PC-9 (cell line): Measurements from ENCODE around the gene KRTAP5-1. TPM values are rescaled to one million over a fixed set of nuclear protein-coding genes. Genes with fewer than 3 reads are reported as not detected.

Experiments
- BruUV-seq: library from RNA; stranded (reverse); fragments of 400-500 nt; replicated peaks from 2 replicates; lab custom pipeline; 2021; lab: Mats Ljungman, UMichigan
- CTCF ChIA-PET: fragments of 300-600 bp; sonication (Branson Sonifier 250); formaldehyde crosslinking; loops from one replicate; lab custom pipeline; 2022; ENCODE audit warnings: antibody characterized with exemption; lab: Charles Lee
- POLR2A ChIA-PET: fragments of 300-600 bp; sonication (Branson Sonifier 250); formaldehyde crosslinking; loops from one replicate; lab custom pipeline; 2022; ENCODE audit warnings: antibody characterized with exemption; ENCODE audit not compliant: unreplicated experiment; lab: Charles Lee
- DNase-seq, 2 experiments: peaks; one replicate each; pipeline versions ENCODE4 v3.0.0 to v3.0.0-alpha.2; 2015 to 2022; ENCODE audit warnings: mixed read lengths in 1 of 2
- H2AFZ ChIP-seq: fragments of 200-600 bp; sonication (generic); 2 replicates; pipeline ENCODE4 v1.8.1; 2017; ENCODE audit warnings: antibody characterized with exemption
- H3F3A ChIP-seq: fragments of 200-600 bp; sonication (generic); 2 replicates; pipeline ENCODE4 v1.8.1; 2017; ENCODE audit warnings: antibody characterized with exemption, mild to moderate bottlenecking, low read depth; ENCODE audit not compliant: insufficient read depth
- H3K27ac ChIP-seq: fragments of 200-600 bp; sonication (generic); 2 replicates; pipeline ENCODE4 v1.6.1; 2016; ENCODE audit warnings: mixed run types
- H3K27me3 ChIP-seq: fragments of 200-600 bp; sonication (generic); 2 replicates; pipeline ENCODE4 v1.6.1; 2016; ENCODE audit warnings: low read depth, mixed run types; ENCODE audit not compliant: insufficient read depth
- H3K36me3 ChIP-seq: fragments of 200-600 bp; sonication (generic); 2 replicates; pipeline ENCODE4 v1.6.1; 2016; ENCODE audit warnings: low read depth, mixed run types
- H3K4me1 ChIP-seq: fragments of 200-600 bp; sonication (generic); replicated peaks from 2 replicates; pipeline ENCODE4 v1.6.1; 2016; ENCODE audit warnings: mixed run types; ENCODE audit not compliant: insufficient read depth
- H3K4me2 ChIP-seq: fragments of 200-600 bp; sonication (generic); 2 replicates; pipeline ENCODE4 v1.6.1; 2017; ENCODE audit warnings: mixed run types
- H3K4me3 ChIP-seq: fragments of 200-600 bp; sonication (generic); 2 replicates; pipeline ENCODE4 v1.6.1; 2016; ENCODE audit warnings: mixed run types
- H3K79me2 ChIP-seq: fragments of 200-600 bp; sonication (generic); 2 replicates; pipeline ENCODE4 v1.6.1; 2017; ENCODE audit warnings: low read depth, mixed run types
- H3K9me2 ChIP-seq: fragments of 200-600 bp; sonication (generic); 2 replicates; pipeline ENCODE4 v1.8.1; 2017; ENCODE audit warnings: mild to moderate bottlenecking; ENCODE audit not compliant: insufficient read depth
- H3K9me3 ChIP-seq: fragments of 200-600 bp; sonication (generic); 2 replicates; pipeline ENCODE4 v1.8.1; 2016; ENCODE audit warnings: low read depth; ENCODE audit not compliant: insufficient read depth
- H4K20me1 ChIP-seq: fragments of 200-600 bp; sonication (generic); 2 replicates; pipeline ENCODE4 v1.8.1; 2017; ENCODE audit not compliant: insufficient read depth
- CTCF ChIP-seq: fragments of 200-600 bp; sonication (generic); conservative IDR thresholded peaks from 2 replicates; pipeline ENCODE4 v1.6.1; 2017; ENCODE audit warnings: mixed run types, antibody characterized with exemption, mild to moderate bottlenecking, moderate library complexity
- EZH2 ChIP-seq: fragments of 200-600 bp; sonication (generic); IDR thresholded peaks from 2 replicates; pipeline ENCODE4 v1.8.0; 2017; ENCODE audit warnings: antibody characterized with exemption, low read depth
- intact Hi-C: fragments of 100-400 bp; cut with micrococcal nuclease; formaldehyde crosslinking; loops from one replicate; pipeline ENCODE4 v1.10.0; 2022; ENCODE audit not compliant: unreplicated experiment
- total RNA-seq: library from RNA; stranded (reverse); gene quantifications from 2 replicates; pipeline ENCODE4 v1.2.3, GENCODE V29; 2021

KRTAP5-1 gene
- total RNA-seq, 1 experiment from 2014 or later: not detected

GRCh38 chr11:1543606-1544263 is 41.3 kb downstream of the KRTAP5-1 start:
- intact Hi-C loops: loop anchor here (10.0 kb wide), 1 partner anchor 281 kb away; no protein-coding TSS in a partner anchor
- Histone ChIP-seq H3K27me3 (peaks cover 13% of the 10 kb centered on the region; the same call in 1 of the 2 replicates), H3F3A (no peaks in the 10 kb centered on the region), H3K27ac (no peak overlapping the region), H3K9me3 (no peaks in the 10 kb centered on the region), H3K79me2 (no peaks in the 10 kb centered on the region), H3K4me1 (no peaks in the 10 kb centered on the region; the same call in none of the 2 replicates), H3K36me3 (no peaks in the 10 kb centered on the region), H3K4me2 (no peak overlapping the region), H3K9me2 (no peaks in the 10 kb centered on the region), H2AFZ (no peak overlapping the region), H3K4me3 (no peak overlapping the region), H4K20me1 (no peaks in the 10 kb centered on the region)
- TF ChIP-seq CTCF (no peak), EZH2 (no peak)
- DNase-seq: no peak
- ChIA-PET POLR2A (no interaction called here), CTCF (no interaction called here)
- no TSS peak for BruUV-seq

GRCh38 chr11:1542267-1542666 is 42.8 kb downstream of the KRTAP5-1 start:
- Histone ChIP-seq H3K36me3 (no peaks in the 10 kb centered on the region), H3K4me3 (no peak overlapping the region), H3K27ac (no peak overlapping the region), H4K20me1 (no peaks in the 10 kb centered on the region), H3K27me3 (peaks cover 16% of the 10 kb centered on the region; the same call in 1 of the 2 replicates), H3F3A (no peaks in the 10 kb centered on the region), H2AFZ (no peak overlapping the region), H3K9me2 (no peaks in the 10 kb centered on the region), H3K4me2 (no peak overlapping the region), H3K9me3 (no peaks in the 10 kb centered on the region), H3K4me1 (no peaks in the 10 kb centered on the region; the same call in 1 of the 2 replicates), H3K79me2 (peaks cover 2% of the 10 kb centered on the region; the same call in 1 of the 2 replicates)
- no TSS peak for BruUV-seq
- intact Hi-C loops: loop anchor here (10.0 kb wide), 1 partner anchor 283 kb away; no protein-coding TSS in a partner anchor
- DNase-seq: no peak
- CTCF ChIA-PET: no interaction called here
- POLR2A ChIA-PET: no interaction called here
- no peak for TF ChIP-seq CTCF
- no peak for TF ChIP-seq EZH2

GRCh38 chr11:1541474-1542204 is 43.4 kb downstream of the KRTAP5-1 start:
- Histone ChIP-seq H4K20me1 (no peaks in the 10 kb centered on the region), H3K27ac (no peak overlapping the region), H2AFZ (no peak overlapping the region), H3F3A (no peaks in the 10 kb centered on the region), H3K4me2 (no peak overlapping the region), H3K9me3 (no peaks in the 10 kb centered on the region), H3K27me3 (peaks cover 16% of the 10 kb centered on the region; the same call in 1 of the 2 replicates), H3K4me1 (no peaks in the 10 kb centered on the region; the same call in 1 of the 2 replicates), H3K79me2 (peaks cover 3% of the 10 kb centered on the region; the same call in 1 of the 2 replicates), H3K36me3 (no peaks in the 10 kb centered on the region), H3K9me2 (no peaks in the 10 kb centered on the region), H3K4me3 (no peak overlapping the region)
- TF ChIP-seq CTCF (no peak), EZH2 (no peak)
- ChIA-PET POLR2A (no interaction called here), CTCF (no interaction called here)
- BruUV-seq: no TSS peak
- DNase-seq: no peak
- intact Hi-C loops: loop anchor here (10.0 kb wide), 1 partner anchor 283 kb away; no protein-coding TSS in a partner anchor
